ENCODE measurements around the gene FBXW5. TPM values are rescaled to one million over a fixed set of nuclear protein-coding genes. Genes with fewer than 3 reads are reported as not detected.

The FBXW5 gene
- total RNA-seq, 1 experiment from 2014 or later, result 152 TPM

DNA sequence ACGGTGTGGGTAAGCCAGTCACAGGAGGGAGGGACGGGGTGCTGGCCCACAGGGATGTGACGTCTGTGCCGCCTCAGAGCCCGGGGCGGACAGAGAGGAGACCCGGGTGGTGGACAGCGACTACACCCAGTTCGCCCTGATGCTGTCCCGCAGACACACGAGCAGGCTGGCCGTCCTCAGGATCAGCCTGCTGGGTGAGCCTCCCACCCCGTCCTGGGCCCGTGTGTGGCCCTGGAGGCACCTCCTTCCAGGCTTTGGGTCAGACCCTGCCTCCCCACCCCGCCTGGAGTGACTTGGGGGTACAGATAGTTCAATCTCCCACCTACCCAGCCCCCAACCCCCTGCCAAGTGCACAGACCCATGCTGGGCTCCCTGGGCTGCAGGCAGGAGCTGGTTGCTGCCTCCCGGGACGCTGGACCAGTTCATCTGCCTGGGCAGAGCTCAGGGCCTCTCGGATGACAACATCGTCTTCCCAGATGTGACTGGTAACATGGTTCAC lies 9.3 kb upstream of the FBXW5 start:
- in situ Hi-C loops (cut with HindIII; ENCODE audit: low pct_unique_long_range_greater_than_20kb, low sequenced_read_pairs), result no loop called here
- no peak for DNase-seq (ENCODE audit: low read depth)

DNA sequence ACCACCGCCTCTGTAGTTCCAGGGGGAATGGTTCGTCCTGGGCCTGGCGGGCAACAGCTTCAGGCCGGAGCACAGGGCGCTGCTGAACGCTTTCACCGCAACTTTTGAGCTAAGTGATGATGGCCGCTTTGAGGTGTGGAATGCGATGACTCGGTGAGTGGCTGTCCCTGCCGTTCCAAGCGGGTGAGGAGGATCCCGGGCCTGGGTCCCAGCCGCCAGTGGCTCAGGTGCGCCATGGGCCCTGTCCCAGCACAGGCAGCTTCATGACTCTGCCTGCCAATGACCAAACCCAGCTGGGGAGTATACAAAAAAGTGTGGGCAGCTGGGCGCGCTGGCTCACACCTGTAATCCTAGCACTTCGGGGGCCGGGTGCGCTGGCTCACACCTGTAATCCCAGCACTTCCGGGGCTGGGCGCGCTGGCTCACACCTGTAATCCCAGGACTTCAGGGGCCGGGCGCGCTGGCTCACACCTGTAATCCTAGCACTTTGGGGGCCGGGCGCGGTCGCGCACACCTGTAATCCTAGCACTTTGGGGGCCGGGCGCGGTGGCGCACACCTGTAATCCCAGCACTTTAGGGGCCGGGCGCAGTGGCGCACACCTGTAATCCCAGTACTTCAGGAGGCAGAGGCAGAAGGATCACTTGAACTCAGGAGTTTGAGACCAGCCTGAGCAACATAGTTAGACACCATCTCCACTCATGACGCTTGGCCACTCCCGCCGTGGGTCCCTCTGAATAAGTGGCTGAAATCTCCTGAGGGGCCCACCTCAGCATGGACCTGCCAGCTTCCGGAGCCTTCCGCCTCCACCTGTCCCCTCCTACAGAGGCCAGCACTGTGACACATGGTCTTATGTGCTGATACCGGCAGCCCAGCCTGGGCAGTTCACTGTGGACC lies 8.6 kb upstream of the FBXW5 start:
- in situ Hi-C loops (cut with HindIII; ENCODE audit: low pct_unique_long_range_greater_than_20kb, low sequenced_read_pairs), result no loop called here
- no peak for DNase-seq (ENCODE audit: low read depth)

- in situ Hi-C loops (cut with HindIII; ENCODE audit: low pct_unique_long_range_greater_than_20kb, low sequenced_read_pairs), result no loop called here
- no peak for DNase-seq (ENCODE audit: low read depth)
Observed at GRCh38 chr9:136952321-136952850, 7.8 kb upstream of the FBXW5 start.

GRCh38 chr9:136951541-136952320 lies 7.2 kb upstream of the FBXW5 start, which contains the start of gene LCN12:
LCN12 (plus strand) TSS chr9:136952273; CDS start chr9:136952328, 55 bp downstream.
- in situ Hi-C loops (cut with HindIII; ENCODE audit: low pct_unique_long_range_greater_than_20kb, low sequenced_read_pairs), result no loop called here

GRCh38 chr9:136950656-136951276 lies 6.2 kb upstream of the FBXW5 start:
- no peak for DNase-seq (ENCODE audit: low read depth)
- in situ Hi-C loops (cut with HindIII; ENCODE audit: low pct_unique_long_range_greater_than_20kb, low sequenced_read_pairs), result no loop called here

More at GRCh38 chr9:136951541-136952320, 7.2 kb upstream of the FBXW5 start, which contains the start of gene LCN12:
- no peak for DNase-seq (ENCODE audit: low read depth)

GRCh38 chr9:136949817-136950655 lies 5.5 kb upstream of the FBXW5 start:
- DNase-seq (ENCODE audit: low read depth), result peak; percentile 95
- in situ Hi-C loops (cut with HindIII; ENCODE audit: low pct_unique_long_range_greater_than_20kb, low sequenced_read_pairs), result no loop called here

GRCh38 chr9:136949239-136949816 lies 4.8 kb upstream of the FBXW5 start:
- in situ Hi-C loops (cut with HindIII; ENCODE audit: low pct_unique_long_range_greater_than_20kb, low sequenced_read_pairs), result no loop called here
- no peak for DNase-seq (ENCODE audit: low read depth)

DNA sequence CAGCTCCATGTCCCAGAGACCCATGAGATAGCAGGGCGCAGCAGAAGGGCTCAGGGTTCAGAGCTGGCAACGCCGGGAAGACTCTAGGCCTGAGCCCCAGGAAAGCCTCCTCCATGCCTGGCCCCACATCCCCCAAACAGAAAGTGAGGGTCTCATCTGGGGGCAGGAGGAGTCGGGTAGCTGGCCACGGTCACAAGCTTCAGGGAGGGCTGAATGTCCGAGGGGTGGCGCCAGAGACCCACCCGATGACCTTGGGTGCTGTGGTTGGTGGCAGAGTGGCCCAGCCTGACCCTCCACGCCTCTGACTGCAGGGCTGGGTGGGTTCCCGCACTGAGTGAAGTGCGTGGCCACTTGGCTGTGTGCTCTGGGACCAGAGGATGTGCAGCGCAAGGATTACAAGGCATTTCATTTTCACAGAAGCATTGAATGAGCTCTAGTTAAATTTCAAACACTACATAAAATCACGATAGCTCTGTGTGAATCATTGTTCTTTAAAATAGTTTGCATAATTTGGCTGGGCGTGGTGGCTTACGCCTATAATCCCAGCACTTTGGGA lies 3.5 kb upstream of the FBXW5 start:
- in situ Hi-C loops (cut with HindIII; ENCODE audit: low pct_unique_long_range_greater_than_20kb, low sequenced_read_pairs), result no loop called here
- peak; percentile 62 for DNase-seq (ENCODE audit: low read depth)

DNA sequence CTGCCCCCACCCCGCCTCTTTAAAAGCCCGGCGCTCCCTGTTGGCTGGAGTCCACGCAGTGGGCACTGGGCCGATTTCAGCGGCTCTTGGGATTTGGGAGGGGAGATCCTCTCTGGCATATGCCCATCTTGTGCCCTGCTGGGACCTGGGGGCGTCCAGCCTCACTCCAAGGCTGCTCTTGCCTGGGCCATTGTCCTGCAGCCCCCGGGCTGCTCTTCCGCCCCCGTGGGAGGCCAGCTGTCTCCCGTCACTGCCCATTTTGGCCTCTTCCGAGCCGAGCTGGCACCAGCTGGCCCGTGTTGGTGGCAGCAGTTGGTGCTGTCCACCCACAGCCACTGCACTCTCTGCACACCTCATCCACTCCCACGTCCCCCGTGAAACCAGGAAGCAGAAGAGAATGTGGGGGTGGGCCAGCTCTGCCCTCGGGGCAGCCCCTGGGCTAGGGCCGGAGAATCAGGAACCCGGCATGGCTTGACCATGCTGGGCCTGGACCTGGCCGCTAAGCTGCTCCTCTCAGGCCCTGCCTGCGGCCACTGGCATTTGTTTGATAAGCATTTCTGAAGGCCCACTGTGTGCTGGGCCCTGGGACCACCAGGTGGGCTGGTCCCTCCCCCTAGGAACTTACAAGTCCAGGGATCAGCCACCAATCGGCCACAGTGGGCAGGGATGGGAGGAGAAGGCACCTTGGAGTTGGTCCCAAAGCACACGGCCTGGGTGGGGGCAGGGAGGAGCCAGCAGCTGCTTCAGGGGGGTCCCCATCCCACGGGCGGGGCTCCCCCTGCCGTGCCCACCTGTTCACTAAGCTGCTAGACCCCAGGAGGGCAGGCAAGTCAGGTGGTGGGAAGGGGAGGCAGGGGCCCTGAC lies 2.7 kb upstream of the FBXW5 start:
- in situ Hi-C loops (cut with HindIII; ENCODE audit: low pct_unique_long_range_greater_than_20kb, low sequenced_read_pairs), result no loop called here
- no peak for DNase-seq (ENCODE audit: low read depth)

DNA sequence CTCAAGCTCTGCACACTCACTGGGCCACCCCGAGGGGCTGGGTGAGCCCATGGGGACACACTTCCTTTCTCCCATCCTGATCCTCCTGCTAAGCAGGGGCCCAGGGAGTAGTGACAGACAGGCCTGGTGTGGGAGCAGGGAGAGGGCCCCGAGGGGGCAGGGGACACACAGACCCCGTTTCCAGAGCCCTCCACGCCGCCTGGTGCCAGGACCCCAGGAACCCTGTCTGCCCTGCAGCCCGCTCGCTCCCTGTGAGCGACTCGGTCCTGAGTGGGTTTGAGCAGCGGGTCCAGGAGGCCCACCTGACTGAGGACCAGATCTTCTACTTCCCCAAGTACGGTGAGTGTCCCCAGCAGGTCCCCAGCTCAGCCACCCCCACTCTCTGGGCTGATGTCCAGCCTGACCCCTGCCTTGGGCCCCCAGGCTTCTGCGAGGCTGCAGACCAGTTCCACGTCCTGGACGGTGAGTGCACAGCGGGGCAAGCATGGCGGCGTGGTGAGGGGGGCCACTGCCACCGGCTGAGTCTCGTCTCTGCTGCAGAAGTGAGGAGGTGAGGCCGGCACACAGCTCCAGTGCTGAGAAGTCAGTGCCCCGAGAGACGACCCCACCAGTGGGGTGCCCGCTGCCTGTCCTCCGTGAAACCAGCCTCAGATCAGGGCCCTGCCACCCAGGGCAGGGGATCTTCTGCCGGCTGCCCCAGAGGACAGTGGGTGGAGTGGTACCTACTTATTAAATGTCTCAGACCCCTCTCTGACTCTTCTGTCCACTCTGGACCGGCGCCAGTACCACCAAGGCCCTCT lies 1.9 kb upstream of the FBXW5 start:
- in situ Hi-C loops (cut with HindIII; ENCODE audit: low pct_unique_long_range_greater_than_20kb, low sequenced_read_pairs), result no loop called here
- no peak for DNase-seq (ENCODE audit: low read depth)

DNA sequence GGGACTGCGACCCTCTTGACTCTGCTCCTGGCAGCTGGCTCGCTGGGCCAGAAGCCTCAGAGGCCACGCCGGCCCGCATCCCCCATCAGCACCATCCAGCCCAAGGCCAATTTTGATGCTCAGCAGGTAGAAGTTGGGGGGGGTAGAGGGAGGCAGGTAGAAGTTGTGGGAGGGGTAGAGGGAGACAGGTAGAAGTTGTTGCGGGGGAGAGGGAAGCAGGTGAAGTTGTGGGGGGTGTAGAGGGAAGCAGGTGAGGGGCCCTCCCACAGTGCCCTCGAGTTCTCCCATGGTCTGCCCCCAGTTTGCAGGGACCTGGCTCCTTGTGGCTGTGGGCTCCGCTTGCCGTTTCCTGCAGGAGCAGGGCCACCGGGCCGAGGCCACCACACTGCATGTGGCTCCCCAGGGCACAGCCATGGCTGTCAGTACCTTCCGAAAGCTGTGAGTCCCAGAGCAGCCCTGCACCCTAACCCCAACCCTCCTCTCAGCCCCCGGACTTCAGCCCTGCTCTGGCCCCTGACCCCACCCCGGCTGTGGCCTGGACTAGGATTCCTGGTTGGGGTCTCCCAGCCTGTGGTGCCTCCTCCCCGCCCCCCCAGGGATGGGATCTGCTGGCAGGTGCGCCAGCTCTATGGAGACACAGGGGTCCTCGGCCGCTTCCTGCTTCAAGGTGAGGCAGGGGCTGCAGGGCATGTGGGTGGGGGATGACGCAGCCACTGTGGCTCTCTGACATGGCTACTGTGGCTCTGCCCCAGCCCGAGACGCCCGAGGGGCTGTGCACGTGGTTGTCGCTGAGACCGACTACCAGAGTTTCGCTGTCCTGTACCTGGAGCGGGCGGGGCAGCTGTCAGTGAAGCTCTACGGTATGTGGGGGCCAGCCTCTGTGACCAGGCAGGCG lies 1.0 kb upstream of the FBXW5 start:
- in situ Hi-C loops (cut with HindIII; ENCODE audit: low pct_unique_long_range_greater_than_20kb, low sequenced_read_pairs), result no loop called here

DNA sequence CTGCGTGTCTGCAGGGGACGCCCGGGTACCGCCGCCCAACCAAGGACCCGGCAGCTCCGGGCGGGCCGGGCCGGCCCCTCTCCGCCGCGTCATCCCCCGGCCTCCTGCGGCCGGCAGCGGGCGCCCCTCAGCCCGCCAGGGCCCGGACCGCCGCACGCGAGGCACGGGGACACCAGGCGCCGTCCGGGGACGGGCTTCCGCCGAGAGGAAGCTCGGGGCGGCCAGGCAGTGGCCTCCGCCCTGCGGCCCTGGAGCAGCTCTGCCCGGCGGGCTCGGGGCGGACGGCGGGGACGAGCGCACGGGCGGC lies 373 bp downstream of the FBXW5 start:
- in situ Hi-C loops (cut with HindIII; ENCODE audit: low pct_unique_long_range_greater_than_20kb, low sequenced_read_pairs), result no loop called here
- DNase-seq (ENCODE audit: low read depth), result no peak

More for the DNA sequence above, 1.0 kb upstream of the FBXW5 start:
- DNase-seq (ENCODE audit: low read depth), result no peak

DNA sequence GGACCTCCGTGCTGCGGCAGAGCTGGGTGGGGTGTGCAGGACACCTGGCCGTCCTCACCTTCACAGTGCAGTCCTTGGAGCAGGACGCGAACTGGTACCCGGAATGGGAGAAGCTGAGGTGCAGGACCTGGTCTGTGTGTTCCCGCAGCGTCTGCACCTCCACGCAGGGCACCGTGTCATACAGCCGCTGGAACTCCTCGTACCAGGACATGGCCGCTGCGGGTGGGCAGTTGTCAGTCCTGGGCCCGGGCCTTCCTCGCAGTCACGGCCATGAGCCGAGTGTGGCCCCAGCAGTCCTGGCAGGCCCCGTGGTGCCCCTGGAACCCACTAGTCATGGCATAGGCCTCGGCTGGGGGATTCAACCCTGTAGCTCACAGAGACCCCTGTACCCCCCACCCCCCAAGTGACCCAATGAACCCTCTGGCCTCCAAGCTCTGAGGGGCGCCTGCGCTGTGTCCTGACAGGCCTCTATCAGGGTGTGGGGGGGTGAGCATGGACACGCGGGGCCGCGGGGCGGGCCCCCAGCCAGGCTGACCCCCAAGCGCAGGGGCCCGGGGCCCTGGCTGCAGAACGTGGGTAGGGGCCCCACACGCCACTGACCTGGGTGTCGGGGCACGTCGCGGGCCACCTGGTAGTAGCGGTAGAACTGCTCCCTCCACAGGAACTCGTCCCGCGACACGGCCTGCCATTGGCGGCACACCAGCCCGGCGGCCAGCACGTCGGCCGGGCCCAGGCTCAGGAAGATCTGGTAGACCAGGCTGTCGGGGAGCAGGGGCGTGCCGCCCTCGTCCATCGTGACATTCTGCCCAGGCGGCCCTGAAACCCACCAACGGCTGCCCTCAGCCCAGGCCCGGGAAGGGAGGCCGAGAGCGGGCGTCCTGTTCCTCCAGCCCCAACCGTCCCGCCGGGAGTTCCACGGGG lies 987 bp downstream of the FBXW5 start:
- DNase-seq (ENCODE audit: low read depth), result peak; percentile 34
- in situ Hi-C loops (cut with HindIII; ENCODE audit: low pct_unique_long_range_greater_than_20kb, low sequenced_read_pairs), result no loop called here

DNA sequence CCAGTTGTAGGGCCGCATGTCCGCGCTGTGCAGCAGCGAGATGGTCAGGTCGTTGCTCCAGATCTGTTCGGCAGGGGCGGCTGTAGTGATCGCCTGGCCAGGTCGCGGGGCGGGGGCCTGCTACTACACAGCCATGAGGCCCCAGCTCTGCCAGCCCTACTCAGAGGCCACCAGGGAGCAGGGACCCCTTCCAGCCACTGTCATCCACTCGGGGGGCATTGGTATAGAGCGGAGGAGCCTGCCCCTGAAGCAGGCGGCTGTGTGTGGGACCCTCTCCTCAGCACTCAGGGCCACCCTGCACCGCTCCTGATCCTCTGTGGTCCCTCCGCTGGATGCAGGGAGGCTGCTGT lies 1.7 kb downstream of the FBXW5 start:
- in situ Hi-C loops (cut with HindIII; ENCODE audit: low pct_unique_long_range_greater_than_20kb, low sequenced_read_pairs), result no loop called here
- DNase-seq (ENCODE audit: low read depth), result no peak
